Colonic mucosa (tissue), 4 donors: Measurements from ENCODE around the gene CRYBB2. TPM values are rescaled to one million over a fixed set of nuclear protein-coding genes. Genes with fewer than 3 reads are reported as not detected.
"Not testable (repeated sequence)": the region's sequence is repeated elsewhere in the genome, so short reads cannot be mapped to it uniquely, and the experiment has no call there.

Source experiments
- DNase-seq: peaks from one replicate; pipeline ENCODE4 v3.0.0-alpha.2; 2020
- H3K27ac ChIP-seq: fragments of 200-600 bp; one replicate; pipeline ENCODE4 v1.8.0; 2021
- H3K27me3 ChIP-seq: fragments of 200-600 bp; one replicate; pipeline ENCODE4 v1.8.0; 2021
- H3K36me3 ChIP-seq: fragments of 200-600 bp; one replicate; pipeline ENCODE4 v1.8.0; 2021
- H3K4me1 ChIP-seq: fragments of 200-600 bp; one replicate; pipeline ENCODE4 v1.8.0; 2021; ENCODE audit warnings: mild to moderate bottlenecking
- H3K4me3 ChIP-seq: fragments of 200-600 bp; one replicate; pipeline ENCODE4 v1.8.0; 2021
- H3K9ac ChIP-seq, 2 donors: one replicate each; pipeline ENCODE4 v1.7.0; 2013; ENCODE audit warnings: control low read depth in 2 of 2, low read depth in 2 of 2, low read length in 2 of 2
- H3K9me3 ChIP-seq: fragments of 200-600 bp; one replicate; pipeline ENCODE4 v1.8.0; 2021
- intact Hi-C: fragments of 100-400 bp; cut with DNase I; formaldehyde crosslinking; loops from one replicate; pipeline ENCODE4 v1.14.1; 2022
- total RNA-seq, 2 donors: library from RNA; stranded (reverse); fragmentation: NEBNext Ultra II Directional in 1 of 2; extraction: Animal tissue kit (Norgen Biotek cat#: 25700) in 1 of 2; gene quantifications; one replicate each; pipeline ENCODE4 v1.2.1, GENCODE V29; 2021
- TF ChIP-seq, protein P1 (sequence below): fragments of 200-600 bp; IDR thresholded peaks from one replicate; pipeline ENCODE4 v1.8.0; 2022; ENCODE audit warnings: antibody characterized with exemption, mild to moderate bottlenecking
- donor health status: healthy.
- donor health status: DM: no; HTN: no; CAD: no.
- donor health status: DM: no; HTN: no; CAD: no.

CRYBB2 gene
- total RNA-seq, 2 donors from 2014 or later = not detected

GRCh38 chr22:25176175-25176574, 43.3 kb upstream of the CRYBB2 start:
- Histone ChIP-seq H3K27me3 (no peaks in the 10 kb centered on the region), H3K9ac (no peak overlapping the region), H3K36me3 (peaks cover 7% of the 10 kb centered on the region), H3K9me3 (no peaks in the 10 kb centered on the region), H3K4me1 (no peaks in the 10 kb centered on the region), H3K27ac (no peak overlapping the region), H3K4me3 (no peak overlapping the region)
- intact Hi-C loops = loop anchor here (10.0 kb wide), 1 partner anchor 241 kb away; no protein-coding TSS in a partner anchor
- no peak for DNase-seq
- TF ChIP-seq, protein P1, sequence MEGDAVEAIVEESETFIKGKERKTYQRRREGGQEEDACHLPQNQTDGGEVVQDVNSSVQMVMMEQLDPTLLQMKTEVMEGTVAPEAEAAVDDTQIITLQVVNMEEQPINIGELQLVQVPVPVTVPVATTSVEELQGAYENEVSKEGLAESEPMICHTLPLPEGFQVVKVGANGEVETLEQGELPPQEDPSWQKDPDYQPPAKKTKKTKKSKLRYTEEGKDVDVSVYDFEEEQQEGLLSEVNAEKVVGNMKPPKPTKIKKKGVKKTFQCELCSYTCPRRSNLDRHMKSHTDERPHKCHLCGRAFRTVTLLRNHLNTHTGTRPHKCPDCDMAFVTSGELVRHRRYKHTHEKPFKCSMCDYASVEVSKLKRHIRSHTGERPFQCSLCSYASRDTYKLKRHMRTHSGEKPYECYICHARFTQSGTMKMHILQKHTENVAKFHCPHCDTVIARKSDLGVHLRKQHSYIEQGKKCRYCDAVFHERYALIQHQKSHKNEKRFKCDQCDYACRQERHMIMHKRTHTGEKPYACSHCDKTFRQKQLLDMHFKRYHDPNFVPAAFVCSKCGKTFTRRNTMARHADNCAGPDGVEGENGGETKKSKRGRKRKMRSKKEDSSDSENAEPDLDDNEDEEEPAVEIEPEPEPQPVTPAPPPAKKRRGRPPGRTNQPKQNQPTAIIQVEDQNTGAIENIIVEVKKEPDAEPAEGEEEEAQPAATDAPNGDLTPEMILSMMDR = no peak

- peaks cover 7% of the 10 kb centered on the region for H3K36me3 ChIP-seq
- H3K9me3 ChIP-seq = no peaks in the 10 kb centered on the region
- H3K27ac ChIP-seq = no peak overlapping the region
- TF ChIP-seq, protein P1 = no peak
- no peak overlapping the region for H3K9ac ChIP-seq
- H3K27me3 ChIP-seq = no peaks in the 10 kb centered on the region
- no peaks in the 10 kb centered on the region for H3K4me1 ChIP-seq
- intact Hi-C loops = loop anchor here (10.0 kb wide), 1 partner anchor 242 kb away; no protein-coding TSS in a partner anchor
- no peak overlapping the region for H3K4me3 ChIP-seq
- DNase-seq = no peak
These were observed 42.6 kb upstream of the CRYBB2 start for GRCh38 chr22:25176799-25177198.

- intact Hi-C loops = loop anchor here (10.0 kb wide), 1 partner anchor 242 kb away; no protein-coding TSS in a partner anchor
- DNase-seq = no peak
- TF ChIP-seq, protein P1 = no peak
- H3K9me3 ChIP-seq = no peaks in the 10 kb centered on the region
- H3K4me1 ChIP-seq = no peaks in the 10 kb centered on the region
- H3K27me3 ChIP-seq = no peaks in the 10 kb centered on the region
- no peak overlapping the region for H3K27ac ChIP-seq
- no peak overlapping the region for H3K9ac ChIP-seq
- H3K4me3 ChIP-seq = no peak overlapping the region
- H3K36me3 ChIP-seq = peaks cover 7% of the 10 kb centered on the region
These were observed 42.2 kb upstream of the CRYBB2 start for GRCh38 chr22:25177226-25177625.

GRCh38 chr22:25177895-25178294, 41.5 kb upstream of the CRYBB2 start:
- H3K9me3 ChIP-seq = no peaks in the 10 kb centered on the region
- TF ChIP-seq, protein P1 = no peak
- peaks cover 7% of the 10 kb centered on the region for H3K36me3 ChIP-seq
- no peak for DNase-seq
- no peak overlapping the region for H3K9ac ChIP-seq
- no peaks in the 10 kb centered on the region for H3K27me3 ChIP-seq
- intact Hi-C loops = loop anchor here (10.0 kb wide), 1 partner anchor 243 kb away; no protein-coding TSS in a partner anchor
- H3K4me3 ChIP-seq = no peak overlapping the region
- H3K4me1 ChIP-seq = no peaks in the 10 kb centered on the region
- H3K27ac ChIP-seq = no peak overlapping the region

DNA sequence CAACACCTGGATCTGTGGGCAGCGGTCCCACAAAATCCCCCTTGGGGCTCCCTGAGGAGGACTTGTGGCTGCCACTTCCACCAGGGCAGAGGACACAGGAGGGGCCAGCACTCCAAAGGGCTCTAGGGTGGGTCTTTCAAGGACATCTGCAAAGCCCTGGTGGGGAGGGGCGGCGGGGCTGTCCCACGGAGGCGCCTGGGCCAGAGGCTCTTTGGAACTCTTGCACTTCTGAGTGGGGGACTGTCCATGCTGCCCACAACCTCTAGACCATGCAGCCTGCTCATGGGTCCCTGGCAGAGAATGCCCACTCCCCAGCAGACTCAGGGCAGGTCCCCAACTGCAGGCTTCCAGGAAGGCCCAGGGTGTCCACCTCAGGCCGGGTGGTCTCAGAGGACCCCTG, 41.1 kb upstream of the CRYBB2 start:
- H3K27me3 ChIP-seq, H3K4me1 ChIP-seq, H3K9ac ChIP-seq, H3K9me3 ChIP-seq, H3K36me3 ChIP-seq, H3K4me3 ChIP-seq, DNase-seq, H3K27ac ChIP-seq: not testable (repeated sequence)
- intact Hi-C loops = loop anchor here (10.0 kb wide), 1 partner anchor 244 kb away; no protein-coding TSS in a partner anchor

- H3K9me3 ChIP-seq, H3K36me3 ChIP-seq, DNase-seq, H3K4me1 ChIP-seq, H3K27me3 ChIP-seq, H3K4me3 ChIP-seq, H3K27ac ChIP-seq, H3K9ac ChIP-seq: not testable (repeated sequence)
- intact Hi-C loops = loop anchor here (10.0 kb wide), 1 partner anchor 244 kb away; no protein-coding TSS in a partner anchor
These were observed 40.4 kb upstream of the CRYBB2 start for GRCh38 chr22:25178869-25179631.
